Head of caudate nucleus (tissue), 42 donors: ENCODE results near the gene HNRNPAB.

Source experiments
- DNase-seq, 42 donors: peaks; one replicate each; pipeline versions ENCODE4 v3.0.0 to v3.0.0-alpha.2; 2020 to 2021; ENCODE audit warnings: mixed read lengths in 7 of 42
- intact Hi-C: fragments of 100-400 bp; cut with DNase I; formaldehyde crosslinking; loops from one replicate; pipeline ENCODE4 v1.15.0; 2022

Gene HNRNPAB

DNA sequence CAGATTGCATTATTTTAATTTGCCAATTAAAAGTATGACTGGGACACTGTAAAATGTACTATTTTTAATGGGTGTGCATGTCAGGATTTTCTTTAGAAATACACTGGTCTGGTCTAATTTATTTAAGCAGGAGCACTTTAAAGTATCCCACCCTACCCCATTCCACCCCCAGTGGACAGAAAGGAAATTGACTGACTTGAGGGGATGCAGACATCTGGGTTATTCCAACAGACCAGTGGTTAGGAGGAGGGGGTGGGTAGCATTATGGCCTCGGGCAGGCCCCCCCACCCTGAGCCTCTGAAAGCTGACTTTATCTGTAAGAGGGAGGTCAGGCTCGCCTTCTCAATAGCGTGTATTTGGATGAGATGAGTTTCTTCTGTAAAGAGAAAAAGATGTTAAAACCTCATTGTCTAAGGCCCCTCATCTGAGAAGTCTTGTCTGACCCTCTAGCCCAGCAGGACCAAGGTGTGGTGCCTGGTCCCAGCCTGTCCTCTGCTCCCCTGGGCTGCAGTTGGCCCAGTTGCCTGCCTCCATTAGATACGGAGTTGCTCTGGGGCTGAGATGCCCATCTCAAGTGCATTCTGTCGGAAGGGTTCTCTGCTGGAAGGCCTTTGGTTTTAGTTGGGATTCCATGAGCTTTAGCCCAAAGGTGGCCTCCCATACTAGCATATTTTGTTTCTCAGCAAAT lies 4.4 kb downstream of the HNRNPAB start:
- intact Hi-C loops, result loop anchor here (10.0 kb wide), 1 partner anchor 54 kb away; the partner anchor contains the start of gene NHP2
- peak in 1 of 42 donors; percentile 5 for DNase-seq

DNA sequence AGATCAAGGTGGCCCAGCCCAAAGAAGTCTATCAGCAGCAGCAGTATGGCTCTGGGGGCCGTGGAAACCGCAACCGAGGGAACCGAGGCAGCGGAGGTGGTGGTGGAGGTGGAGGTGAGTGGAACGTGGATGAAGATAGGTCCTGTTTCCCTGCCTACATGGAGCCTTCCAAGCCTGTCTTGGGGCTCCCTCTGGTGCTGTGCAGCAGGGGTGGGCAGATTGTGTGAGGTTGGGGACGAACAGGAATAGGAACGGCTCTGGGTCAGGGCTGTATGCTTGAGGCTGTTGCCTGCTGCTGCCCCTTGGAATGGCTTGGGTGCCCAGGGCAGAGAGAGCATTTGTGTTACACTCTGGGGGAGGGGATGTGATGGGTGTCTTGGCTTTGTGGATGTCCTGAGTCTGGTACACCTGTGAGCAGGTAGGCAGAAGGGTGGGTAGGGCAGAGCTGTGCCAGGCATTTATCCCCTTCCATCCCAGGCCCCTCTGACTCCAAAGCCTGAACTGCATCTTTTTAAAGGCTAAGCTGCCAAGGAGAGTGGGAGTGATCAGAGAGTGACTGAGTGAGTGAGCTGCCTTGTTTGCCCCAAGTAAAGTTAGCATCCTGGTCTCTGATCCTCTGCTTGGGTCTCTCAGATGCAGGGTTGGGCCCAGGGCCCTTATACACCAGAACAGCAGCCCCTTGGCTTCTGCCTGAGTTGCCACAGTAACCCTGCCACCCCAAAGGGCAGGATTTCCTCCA lies 5.2 kb downstream of the HNRNPAB start:
- intact Hi-C loops, result loop anchor here (10.0 kb wide), 1 partner anchor 55 kb away; the partner anchor contains the start of gene NHP2
- peak in 2 of 42 donors; percentile 9 to 10 for DNase-seq

DNA sequence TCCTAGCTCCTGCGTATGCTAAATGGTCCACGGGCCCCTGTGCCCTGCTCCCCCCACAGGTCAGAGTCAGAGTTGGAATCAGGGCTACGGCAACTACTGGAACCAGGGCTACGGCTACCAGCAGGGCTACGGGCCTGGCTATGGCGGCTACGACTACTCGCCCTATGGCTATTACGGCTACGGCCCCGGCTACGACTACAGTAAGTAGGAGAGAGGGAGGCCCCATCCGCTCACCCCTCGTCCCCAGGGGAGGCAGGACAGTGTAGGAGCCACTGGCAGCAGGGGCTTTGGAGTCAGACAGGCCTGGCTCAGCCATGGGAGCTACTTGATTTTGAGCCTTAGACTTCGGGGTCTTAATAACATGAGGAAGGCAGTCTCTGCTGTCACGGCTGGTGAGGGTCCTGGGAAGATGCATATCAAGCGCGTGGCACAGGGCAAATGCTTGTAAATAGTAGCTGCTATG lies 5.8 kb downstream of the HNRNPAB start:
- intact Hi-C loops, result no loop called here
- peak in 1 of 42 donors; percentile 16 for DNase-seq

- intact Hi-C loops, result no loop called here
These were observed 6.4 kb downstream of the HNRNPAB start for GRCh38 chr5:178210686-178211085.

DNA sequence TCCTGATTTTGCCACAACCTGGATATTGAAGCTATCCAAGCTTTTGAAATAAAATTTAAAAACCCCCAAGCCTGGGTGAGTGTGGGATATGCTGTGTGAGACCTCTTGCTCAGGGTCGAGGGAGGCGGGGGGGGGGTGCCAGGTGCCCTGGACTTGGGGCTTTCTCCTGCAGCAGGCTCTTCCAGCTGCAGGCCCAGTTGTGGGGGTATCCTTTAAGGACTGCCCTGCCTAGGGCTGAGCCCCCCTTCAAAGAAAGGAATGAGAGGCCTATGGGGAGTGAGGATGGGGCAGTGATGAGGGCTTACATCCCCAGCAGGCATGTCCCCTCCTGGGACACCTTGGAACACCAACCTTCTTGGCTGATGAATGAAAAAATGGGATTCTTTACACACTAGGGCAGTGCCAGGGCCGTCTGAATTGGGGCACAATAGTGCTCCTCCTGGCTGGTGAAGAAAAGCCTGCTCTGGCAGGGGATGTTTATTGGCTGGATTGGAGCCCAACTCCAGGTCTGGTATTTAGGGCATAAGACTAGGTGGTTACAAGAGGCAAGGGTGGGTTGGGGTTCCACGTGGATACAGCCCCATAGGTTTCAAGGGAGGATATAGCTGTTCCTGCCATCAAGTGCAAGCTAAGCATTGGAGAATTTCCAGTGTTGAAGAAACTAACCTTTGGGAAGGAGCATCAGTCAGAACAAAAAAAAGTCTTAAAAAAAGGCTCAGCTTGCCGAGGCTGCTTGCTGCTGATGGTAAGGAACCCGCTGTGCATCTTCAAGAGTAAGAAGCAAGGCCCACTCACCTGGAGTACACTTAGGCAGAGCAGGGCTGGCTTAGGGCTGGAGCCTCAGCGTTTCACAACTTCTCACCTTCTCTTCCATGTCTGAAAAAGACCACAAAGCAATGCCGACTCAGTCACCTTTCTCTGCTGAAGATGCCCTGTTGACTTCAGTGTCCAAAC lies 7.0 kb downstream of the HNRNPAB start:
- intact Hi-C loops, result no loop called here
- no peak for DNase-seq

More at GRCh38 chr5:178210686-178211085, 6.4 kb downstream of the HNRNPAB start:
- DNase-seq, result no peak

DNA sequence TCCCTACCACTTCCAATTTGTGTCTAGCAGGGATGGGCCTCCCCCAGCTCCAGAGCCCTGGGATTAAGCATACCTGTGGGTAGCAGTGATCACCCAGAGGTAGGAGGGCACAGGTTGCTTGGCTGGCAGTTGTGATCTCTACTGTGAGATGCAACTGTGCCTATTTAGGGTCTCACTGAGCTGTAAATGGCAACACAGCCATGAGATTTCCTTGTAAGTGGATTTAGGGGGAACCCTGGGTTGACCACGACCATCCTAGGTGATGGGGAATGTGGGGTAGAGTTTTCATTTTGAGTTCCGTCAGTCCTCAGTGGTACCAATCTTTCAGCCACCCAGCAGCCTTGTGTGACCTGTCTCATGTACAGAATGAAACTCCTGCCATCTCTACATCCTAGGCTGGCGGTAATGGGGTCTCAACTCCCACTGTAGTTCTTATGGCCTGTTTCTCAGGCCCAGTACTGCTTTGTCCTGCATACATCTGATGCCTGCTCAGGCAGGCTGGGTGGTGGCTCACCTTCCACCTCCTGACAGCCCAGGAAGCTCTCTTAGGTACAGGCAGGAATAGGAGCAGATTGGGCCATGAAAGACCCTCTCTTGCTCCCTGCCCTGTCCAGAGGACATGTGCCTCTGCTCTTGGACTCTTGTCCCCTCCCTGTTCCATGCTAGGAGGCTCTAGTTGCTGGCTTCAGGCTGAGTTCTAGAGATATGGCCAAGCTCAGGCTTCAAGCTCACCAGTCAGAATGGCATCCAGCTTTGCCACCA lies 8.1 kb downstream of the HNRNPAB start:
- intact Hi-C loops, result no loop called here
- no peak for DNase-seq

DNA sequence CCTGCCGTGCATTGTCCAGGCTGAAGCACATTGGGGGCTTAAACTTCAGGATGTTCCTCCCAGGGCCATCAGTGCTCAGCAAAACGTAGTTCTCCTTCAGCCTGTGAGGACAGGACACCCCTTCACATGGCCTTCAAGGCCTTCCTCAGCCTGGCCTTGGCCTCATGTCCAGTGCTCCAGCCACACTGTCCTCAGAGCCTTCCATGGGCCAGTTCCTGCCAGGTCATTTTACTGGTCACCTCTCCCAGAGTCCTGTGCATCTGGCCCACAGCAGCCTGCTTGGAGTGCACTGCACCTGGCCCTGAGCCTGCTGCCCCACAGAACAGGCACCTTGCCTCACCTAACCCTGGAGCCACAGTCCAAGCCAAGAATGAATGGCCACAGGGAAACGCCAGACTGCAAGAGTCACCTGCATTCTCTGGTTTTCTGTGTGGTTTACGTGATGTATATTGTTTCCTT lies 8.7 kb downstream of the HNRNPAB start:
- no peak for DNase-seq
- intact Hi-C loops, result no loop called here

DNA sequence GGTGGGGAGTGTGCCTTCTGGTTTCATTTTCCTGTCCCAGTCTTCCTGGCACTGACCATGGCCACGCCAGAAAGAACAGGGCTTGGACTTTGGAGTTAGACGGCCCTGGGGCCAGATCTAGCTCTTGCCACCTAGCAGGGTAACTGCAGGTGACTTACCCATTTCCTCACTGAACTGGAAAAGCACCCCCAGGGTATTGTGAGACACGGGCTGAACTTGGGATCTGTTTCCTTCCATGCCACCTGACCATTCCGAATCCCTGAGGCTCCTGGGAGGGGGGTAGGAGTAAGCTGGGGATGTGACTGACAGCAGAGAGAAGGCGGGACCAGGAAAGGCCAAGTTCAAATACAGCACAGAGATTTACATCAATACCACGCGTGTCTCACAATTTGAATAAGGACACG lies 9.4 kb downstream of the HNRNPAB start:
- intact Hi-C loops, result no loop called here
- DNase-seq, result no peak

DNA sequence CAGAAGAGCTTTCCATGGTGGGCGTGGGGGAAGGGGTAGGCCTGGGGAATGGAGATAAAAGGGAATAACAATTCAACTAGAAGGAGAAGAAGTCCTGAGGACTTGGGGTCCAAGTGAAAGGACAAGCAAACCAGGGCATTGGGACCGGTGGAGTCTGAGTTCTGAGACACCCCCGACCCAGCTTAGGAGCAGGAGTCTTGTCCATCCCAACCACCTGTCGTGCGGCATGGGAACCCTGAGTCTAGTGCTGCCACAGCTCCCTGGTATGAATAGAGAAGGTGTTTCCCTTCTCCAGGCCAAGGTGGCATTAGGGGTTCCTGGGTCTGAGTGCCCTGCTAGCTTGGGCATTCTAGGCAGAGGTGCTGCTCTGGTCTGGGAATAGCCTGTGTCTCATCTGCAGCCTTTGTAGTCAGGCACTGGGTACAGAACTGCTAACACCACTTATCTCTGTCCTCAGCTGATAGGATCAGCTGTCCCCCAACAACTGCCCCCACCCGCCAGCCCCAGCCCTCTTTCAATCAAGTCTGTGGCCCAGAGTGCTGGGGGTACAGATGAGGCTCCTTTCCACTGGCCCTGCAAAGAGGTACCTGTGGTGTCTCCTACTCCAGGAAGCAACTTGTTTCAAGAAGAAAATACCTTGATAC lies 9.9 kb downstream of the HNRNPAB start:
- intact Hi-C loops, result no loop called here
- no peak for DNase-seq

DNA sequence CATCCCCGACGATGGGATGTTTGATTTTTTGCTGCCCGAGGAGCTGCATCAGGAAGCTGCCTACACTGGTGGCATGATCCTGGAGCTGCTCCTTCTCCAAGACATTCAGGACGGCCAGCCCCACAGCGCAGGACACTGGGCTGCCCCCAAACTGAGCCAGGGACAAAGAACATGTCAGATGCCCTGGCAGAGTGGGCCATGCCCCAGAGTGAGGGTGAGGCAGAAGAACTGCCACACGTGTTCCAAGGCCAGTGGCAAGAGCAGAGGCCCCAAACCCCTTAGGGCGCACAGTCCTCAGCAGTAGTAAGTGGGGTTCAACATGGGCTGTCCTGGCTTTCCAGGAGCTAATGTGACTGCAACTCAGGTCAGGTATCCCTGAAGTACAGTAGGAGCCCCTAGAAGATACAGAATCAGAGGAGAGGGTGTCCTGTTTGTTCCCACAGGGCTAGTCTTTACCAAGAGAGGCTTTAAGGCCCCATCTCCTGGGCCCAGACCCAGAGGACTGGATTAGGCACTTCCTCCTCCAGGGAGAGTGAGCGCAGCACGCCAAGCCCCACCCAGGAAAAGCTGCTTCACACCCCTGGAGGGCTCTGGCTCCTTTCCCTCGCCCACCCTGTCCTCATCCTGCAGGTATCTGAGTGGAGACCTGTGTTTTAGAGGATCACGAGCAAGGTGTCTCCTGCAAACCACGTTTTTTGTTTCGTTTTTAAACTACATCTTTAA lies 11.1 kb downstream of the HNRNPAB start:
- DNase-seq, result no peak
- intact Hi-C loops, result no loop called here

DNA sequence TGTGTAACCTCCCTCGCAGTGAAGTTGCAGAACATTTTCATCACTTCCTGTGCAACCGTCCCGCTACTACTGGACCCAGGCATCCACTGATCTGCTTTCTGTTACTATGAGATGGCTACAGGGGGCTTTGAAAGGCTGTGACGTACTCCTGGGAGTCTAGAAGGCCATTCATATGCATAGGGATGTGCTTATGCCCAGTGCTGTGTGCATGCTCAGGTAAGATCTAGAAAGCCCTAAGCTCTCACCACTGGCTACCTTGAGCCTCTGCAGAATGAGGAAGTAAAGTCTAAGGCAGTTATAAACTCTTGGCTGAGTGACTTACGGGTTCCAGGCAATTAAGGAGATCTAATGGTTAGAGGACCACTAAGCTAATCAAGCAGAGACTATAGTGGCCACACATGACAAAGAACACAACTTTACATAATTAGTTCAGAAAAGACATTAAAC lies 11.8 kb downstream of the HNRNPAB start:
- no peak for DNase-seq
- intact Hi-C loops, result no loop called here

GRCh38 chr5:178216779-178217178 lies 12.4 kb downstream of the HNRNPAB start:
- no peak for DNase-seq
- intact Hi-C loops, result no loop called here

GRCh38 chr5:178218237-178218776 lies 14.0 kb downstream of the HNRNPAB start:
- intact Hi-C loops, result no loop called here
- no peak for DNase-seq

- intact Hi-C loops, result no loop called here
- DNase-seq, result no peak
These were observed 14.5 kb downstream of the HNRNPAB start for GRCh38 chr5:178218827-178219226.

DNA sequence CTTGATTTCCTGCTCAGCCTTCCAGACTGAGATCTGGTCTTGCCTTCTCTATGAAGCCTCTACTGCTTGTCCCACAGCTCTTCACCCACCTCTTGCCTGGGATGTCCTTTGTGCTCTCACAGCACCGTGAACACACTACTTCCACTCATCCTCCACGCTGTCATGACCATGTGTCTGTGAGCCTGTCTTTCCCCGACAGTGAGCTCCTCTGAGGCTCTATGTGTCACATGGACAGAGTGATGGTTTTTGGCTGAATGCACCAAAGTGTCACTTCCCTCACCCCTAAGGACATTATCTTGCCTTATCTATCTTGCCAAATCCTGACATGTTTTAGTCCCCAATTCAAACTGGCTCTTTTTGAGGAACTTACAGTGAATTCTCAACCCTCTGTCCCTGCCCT lies 16.9 kb downstream of the HNRNPAB start:
- DNase-seq, result no peak
- intact Hi-C loops, result no loop called here

DNA sequence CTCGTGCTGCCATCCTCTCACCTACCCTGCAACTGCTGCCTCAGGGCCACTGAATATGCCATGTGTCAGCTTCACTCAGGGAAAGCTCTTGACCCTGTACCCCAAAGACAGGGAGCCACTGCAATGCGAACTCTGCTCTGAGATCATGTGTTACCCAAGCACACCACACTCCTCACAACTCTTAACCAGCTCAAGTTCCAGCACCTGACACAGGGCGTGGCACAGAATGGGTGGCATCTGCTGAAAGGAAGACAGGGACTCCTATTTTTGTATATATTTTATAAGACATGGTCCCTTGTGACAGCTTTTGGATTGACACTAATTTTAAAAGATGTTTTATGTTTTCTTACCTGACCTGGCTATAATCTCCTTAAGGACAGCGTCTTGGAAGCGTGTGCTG lies 17.5 kb downstream of the HNRNPAB start:
- intact Hi-C loops, result no loop called here
- no peak for DNase-seq

- intact Hi-C loops, result no loop called here
- DNase-seq, result no peak
These were observed 18.0 kb downstream of the HNRNPAB start for GRCh38 chr5:178222292-178222691.
